Measurements from ENCODE around the gene GSG1L.
"Not testable (repeated sequence)": the region's sequence is repeated elsewhere in the genome, so short reads cannot be mapped to it uniquely, and the experiment has no call there.

Gene GSG1L

GRCh38 chr16:27747946-27748345, 315.6 kb downstream of the GSG1L start:
- DNase-seq, result no peak

GRCh38 chr16:27746076-27746855, 317.2 kb downstream of the GSG1L start:
- no peak for DNase-seq

- DNase-seq, result no peak
Measured at GRCh38 chr16:27745348-27745747, 318.2 kb downstream of the GSG1L start.

- DNase-seq, result no peak
Measured at GRCh38 chr16:27743963-27744362, 319.6 kb downstream of the GSG1L start.

GRCh38 chr16:27743001-27743400, 320.5 kb downstream of the GSG1L start:
- not testable (repeated sequence) for DNase-seq

- no peak for DNase-seq
Measured at GRCh38 chr16:27742333-27742732, 321.2 kb downstream of the GSG1L start.

- DNase-seq, result no peak
Measured at GRCh38 chr16:27740496-27741201, 322.9 kb downstream of the GSG1L start.

- no peak for DNase-seq
Measured at GRCh38 chr16:27739606-27740357, 323.7 kb downstream of the GSG1L start.

- DNase-seq, result no peak
Measured at GRCh38 chr16:27738596-27738995, 324.9 kb downstream of the GSG1L start.

Data from hematopoietic multipotent progenitor cell treated with erythropoietin and hydrocortisone succinate and interleukin-3 and kit ligand, for 8 days (in vitro differentiated cells).